Left lobe of liver (tissue), 2 donors: ENCODE data around the gene KLHL1. TPM values are rescaled to one million over a fixed set of nuclear protein-coding genes. Genes with fewer than 3 reads are reported as not detected.
"Not testable (repeated sequence)": the region's sequence is repeated elsewhere in the genome, so short reads cannot be mapped to it uniquely, and the experiment has no call there.

Source experiments
- ATAC-seq: fragments of 200-7000 bp; cut with Tn5 transposase; one replicate; pipeline ENCODE4 v1.9.1; 2020; ENCODE audit warnings: mild to moderate bottlenecking, moderate library complexity
- DNase-seq: peaks from one replicate; pipeline ENCODE4 v3.0.0-alpha.2; 2020; ENCODE audit warnings: low spot score
- total RNA-seq: library from RNA; stranded (reverse); gene quantifications from one replicate; pipeline ENCODE4 v1.2.1, GENCODE V29; 2021
- donor health status: DM: no; HTN: no; CAD: no; lungs with moderate emphysema.
- donor health status: DM: no; HTN: yes; CAD: no.

Gene KLHL1, protein sequence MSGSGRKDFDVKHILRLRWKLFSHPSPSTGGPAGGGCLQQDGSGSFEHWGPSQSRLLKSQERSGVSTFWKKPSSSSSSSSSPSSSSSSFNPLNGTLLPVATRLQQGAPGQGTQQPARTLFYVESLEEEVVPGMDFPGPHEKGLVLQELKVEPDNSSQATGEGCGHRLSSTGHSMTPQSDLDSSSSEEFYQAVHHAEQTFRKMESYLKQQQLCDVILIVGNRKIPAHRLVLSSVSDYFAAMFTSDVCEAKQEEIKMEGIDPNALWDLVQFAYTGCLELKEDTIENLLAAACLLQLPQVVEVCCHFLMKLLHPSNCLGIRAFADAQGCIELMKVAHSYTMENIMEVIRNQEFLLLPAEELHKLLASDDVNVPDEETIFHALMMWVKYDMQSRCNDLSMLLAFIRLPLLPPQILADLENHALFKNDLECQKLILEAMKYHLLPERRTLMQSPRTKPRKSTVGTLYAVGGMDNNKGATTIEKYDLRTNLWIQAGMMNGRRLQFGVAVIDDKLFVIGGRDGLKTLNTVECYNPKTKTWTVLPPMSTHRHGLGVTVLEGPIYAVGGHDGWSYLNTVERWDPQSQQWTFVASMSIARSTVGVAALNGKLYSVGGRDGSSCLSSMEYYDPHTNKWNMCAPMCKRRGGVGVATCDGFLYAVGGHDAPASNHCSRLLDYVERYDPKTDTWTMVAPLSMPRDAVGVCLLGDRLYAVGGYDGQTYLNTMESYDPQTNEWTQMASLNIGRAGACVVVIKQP
- total RNA-seq, result not detected

DNA sequence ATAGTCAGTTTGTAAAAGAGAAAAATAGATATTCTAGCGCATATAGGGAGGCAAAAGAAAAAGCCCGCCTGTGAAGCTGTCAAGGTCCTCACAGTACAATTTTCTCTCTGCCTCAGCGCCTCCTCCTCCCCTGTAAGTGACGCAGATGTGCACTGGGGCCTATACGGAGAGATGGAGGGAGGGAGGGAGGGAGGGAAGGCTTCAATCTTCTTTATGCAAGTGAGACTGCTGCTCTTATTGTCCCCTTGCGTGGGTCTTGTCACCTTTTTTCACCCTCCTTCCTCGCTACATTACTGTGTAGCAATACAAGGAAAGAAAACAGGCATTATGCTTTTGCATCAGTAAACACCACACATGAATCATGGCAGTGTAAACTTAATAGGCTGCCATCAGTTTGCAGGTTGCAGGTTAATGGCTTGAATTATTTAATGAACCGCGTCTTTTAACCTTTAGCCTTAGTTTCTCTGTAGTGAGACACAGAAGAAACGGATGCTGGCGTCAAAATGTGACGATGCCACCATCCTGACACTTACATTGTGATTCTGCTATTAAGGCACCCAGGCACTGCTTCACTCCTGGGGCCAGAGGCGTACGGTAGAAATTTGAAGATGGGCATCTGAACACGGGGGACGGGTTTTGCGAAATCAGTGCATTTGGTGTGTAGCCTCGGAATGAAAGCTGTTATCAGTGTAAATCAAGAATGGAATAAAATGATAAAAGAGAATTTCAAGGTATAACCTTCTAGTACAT is at the start of gene KLHL1:
Gene KLHL1, minus strand, starts transcription at position 97 of the 750 bp plus-strand sequence. CDS start 753 bp downstream, outside the sequence.
- DNase-seq (no peak), ATAC-seq (no peak)

- DNase-seq, result not testable (repeated sequence)
Observed at GRCh38 chr13:70142658-70143057, 34.4 kb upstream of the KLHL1 start.

DNA sequence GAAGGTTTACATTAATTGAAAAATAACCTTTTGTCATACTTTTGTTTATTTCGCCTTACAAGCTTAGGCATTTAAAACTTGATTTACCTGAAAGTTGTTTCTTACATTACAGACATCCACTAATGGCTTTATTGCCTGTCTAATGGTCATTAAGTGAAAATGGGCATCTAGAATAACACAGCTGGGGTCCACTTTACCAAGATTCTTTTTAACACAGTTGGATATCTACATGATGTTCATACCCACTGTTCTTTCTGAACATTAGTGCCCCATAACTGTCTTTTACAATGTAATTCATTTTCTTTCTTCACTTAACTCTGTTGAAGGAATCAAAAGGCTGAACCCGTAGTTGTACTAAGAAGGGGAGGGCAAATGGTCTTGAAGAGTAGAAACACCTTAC is 19.8 kb upstream of the KLHL1 start:
- DNase-seq (no peak), ATAC-seq (no peak)

More at GRCh38 chr13:70142658-70143057, 34.4 kb upstream of the KLHL1 start:
- not testable (repeated sequence) for ATAC-seq

DNA sequence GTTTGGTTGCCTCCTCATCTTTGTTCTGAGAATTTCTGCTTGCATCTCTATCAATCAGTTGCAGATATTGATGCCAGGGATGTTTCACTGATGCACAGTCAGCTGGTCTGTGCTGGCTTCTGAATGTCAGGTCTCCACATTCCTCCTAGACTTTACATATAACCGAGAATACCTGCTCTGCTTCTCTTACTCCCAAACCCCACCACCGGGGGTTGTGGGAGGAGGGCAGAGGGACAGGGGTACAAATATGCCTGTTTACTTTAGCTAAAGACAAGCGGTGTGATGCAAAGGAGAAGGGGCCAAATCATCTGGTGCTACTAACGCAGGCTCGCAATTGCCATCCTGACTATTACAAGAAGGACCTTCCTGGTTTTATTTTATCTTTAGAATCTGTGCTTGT is 17.4 kb upstream of the KLHL1 start:
- DNase-seq, result no peak
- ATAC-seq, result no peak

- no peak for ATAC-seq
- DNase-seq, result no peak
Observed at GRCh38 chr13:70117338-70117905, 9.2 kb upstream of the KLHL1 start.

DNA sequence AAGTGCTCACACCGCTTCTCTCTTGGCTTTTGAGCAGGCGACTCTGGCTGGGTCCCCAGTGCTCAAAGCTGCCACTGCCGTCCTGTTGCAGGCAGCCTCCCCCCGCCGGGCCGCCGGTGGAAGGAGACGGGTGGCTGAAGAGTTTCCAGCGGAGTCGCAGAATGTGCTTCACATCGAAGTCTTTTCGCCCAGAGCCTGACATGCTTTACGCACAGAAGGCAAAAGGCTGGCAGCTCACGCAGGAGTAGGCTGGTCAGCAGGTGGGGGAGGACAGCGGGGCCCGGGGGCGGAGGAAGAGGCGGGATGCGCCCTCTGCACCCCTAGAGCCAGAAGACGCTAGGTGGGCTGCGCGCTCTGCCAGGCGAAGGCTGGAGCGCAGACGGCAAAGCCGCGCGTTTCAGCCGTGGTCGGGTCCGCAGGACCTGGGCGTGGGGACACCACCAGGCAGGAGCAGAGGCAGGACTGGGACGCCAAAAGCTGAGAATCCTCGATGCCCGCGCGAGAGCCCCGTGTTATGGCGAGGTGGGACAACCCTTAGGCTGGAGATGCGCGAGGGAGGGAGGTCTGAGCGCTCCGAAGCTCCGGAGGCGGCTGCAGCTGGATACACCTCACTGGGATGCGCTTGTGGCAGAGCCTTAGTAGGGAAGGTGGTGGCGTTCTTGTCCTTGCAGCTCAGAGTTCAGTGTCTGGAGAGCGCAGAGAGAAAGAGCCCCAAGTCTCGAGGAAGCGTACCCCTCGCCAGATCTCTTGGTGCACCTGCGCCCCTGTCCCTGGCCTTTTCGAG is 562 bp downstream of the KLHL1 start, which contains the start of gene ATXN8OS:
Gene ATXN8OS, plus strand, starts transcription at position 329 of the 784 bp plus-strand sequence.
- DNase-seq, result no peak
- ATAC-seq, result no peak

DNA sequence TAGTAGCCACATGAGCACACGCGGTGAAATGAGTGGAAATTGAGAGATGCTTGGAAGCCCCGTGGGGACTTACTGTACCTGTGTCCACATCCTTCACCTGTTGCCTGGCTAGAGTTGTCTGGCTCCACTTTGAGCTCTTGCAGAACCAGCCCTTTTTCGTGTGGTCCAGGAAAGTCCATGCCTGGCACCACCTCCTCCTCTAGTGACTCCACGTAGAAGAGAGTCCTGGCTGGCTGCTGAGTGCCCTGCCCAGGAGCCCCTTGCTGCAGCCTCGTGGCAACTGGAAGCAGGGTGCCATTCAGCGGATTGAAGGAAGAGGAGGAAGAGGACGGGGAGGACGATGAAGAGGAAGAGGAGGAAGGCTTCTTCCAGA is 1.1 kb downstream of the KLHL1 start:
- DNase-seq (no peak), ATAC-seq (no peak)

- DNase-seq (no peak), ATAC-seq (no peak)
Observed at GRCh38 chr13:70104481-70104880, 3.8 kb downstream of the KLHL1 start.

GRCh38 chr13:70098669-70099068 is 9.6 kb downstream of the KLHL1 start:
- ATAC-seq (no peak), DNase-seq (no peak)

DNA sequence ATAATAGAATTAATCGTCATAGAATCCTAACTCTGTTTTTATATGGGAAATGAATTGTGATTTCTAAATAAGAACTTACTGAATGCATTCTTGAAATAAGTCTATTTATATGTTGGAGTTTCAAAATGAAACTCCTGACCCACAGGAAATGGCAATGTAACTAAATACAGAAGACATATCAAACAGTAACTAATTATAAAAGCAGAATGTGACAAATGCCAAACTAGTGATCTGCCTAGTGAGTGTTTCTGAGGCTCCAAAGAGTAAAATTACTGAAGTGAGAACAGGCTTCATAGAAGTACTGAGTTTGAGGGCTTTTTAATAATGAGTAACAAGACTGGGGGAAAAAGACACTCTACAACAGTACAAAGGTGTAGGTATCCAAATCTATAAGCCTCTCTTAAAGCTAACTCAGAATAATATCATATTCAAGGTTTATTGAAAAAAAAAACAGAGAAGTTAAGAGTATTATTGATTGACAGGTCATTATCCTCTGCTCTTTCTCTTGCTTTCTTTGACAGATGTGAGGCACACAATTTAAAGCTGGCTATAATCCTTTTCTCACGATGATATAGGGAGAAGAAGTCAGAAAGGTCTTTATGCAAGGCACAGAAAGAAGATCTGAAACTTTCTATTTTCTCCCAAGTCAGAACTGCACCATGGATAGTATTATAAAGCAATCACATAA is 18.1 kb downstream of the KLHL1 start:
- ATAC-seq, result no peak
- no peak for DNase-seq

- ATAC-seq (no peak), DNase-seq (no peak)
Observed at GRCh38 chr13:70088926-70089325, 19.3 kb downstream of the KLHL1 start.

GRCh38 chr13:70087247-70087646 is 21.0 kb downstream of the KLHL1 start:
- ATAC-seq, result no peak

GRCh38 chr13:70080012-70080411 is 28.2 kb downstream of the KLHL1 start:
- no peak for ATAC-seq
- DNase-seq, result no peak

More at GRCh38 chr13:70087247-70087646, 21.0 kb downstream of the KLHL1 start:
- DNase-seq, result no peak

GRCh38 chr13:70054572-70054971 is 53.7 kb downstream of the KLHL1 start:
- no peak for ATAC-seq

GRCh38 chr13:70051531-70051930 is 56.7 kb downstream of the KLHL1 start:
- no peak for DNase-seq

More at GRCh38 chr13:70054572-70054971, 53.7 kb downstream of the KLHL1 start:
- DNase-seq, result no peak

GRCh38 chr13:70043685-70044084 is 64.6 kb downstream of the KLHL1 start:
- ATAC-seq (no peak), DNase-seq (no peak)

More at GRCh38 chr13:70051531-70051930, 56.7 kb downstream of the KLHL1 start:
- ATAC-seq, result no peak

- ATAC-seq (no peak), DNase-seq (no peak)
Observed at GRCh38 chr13:70042193-70042592, 66.1 kb downstream of the KLHL1 start.

GRCh38 chr13:70034286-70034685 is 74.0 kb downstream of the KLHL1 start:
- no peak for DNase-seq
- no peak for ATAC-seq

DNA sequence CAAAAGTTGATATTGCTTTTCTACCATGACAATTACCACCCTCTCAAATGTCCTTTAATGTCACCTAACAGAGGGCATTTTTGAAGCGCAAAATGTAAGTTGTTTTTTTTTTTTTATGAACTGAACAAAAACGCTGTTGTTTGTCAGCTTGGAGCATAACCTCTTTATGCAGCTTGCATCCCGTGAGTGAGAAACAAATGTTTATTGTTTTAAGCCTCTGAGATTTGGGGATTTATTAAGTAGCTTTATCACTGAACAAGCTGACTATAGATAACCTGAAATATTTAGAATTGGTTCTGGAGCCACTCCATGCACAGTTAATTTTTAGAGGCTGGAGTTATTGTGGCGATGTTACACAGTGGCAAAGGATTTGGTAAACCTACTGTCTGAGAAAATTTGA is 80.7 kb downstream of the KLHL1 start:
- no peak for DNase-seq
- no peak for ATAC-seq
